GM19455 (cell line): ENCODE results near the gene YPEL2.

Experiments used
- ATAC-seq: cut with Tn5 transposase; IDR thresholded peaks from one replicate; pipeline ENCODE4 v1.9.1; 2021; ENCODE audit not compliant: unreplicated experiment

Gene YPEL2

GRCh38 chr17:59428916-59429485, 97.5 kb downstream of the YPEL2 start:
- ATAC-seq, result no peak

- no peak for ATAC-seq
Observed at GRCh38 chr17:59431601-59432000, 100.1 kb downstream of the YPEL2 start.

- no peak for ATAC-seq
Observed at GRCh38 chr17:59432657-59433056, 101.2 kb downstream of the YPEL2 start.

GRCh38 chr17:59433586-59433985, 102.1 kb downstream of the YPEL2 start:
- no peak for ATAC-seq

- ATAC-seq, result no peak
Observed at GRCh38 chr17:59434429-59434828, 103.0 kb downstream of the YPEL2 start.

GRCh38 chr17:59435238-59435637, 103.8 kb downstream of the YPEL2 start:
- no peak for ATAC-seq

GRCh38 chr17:59436900-59437299, 105.4 kb downstream of the YPEL2 start:
- ATAC-seq, result no peak

DNA sequence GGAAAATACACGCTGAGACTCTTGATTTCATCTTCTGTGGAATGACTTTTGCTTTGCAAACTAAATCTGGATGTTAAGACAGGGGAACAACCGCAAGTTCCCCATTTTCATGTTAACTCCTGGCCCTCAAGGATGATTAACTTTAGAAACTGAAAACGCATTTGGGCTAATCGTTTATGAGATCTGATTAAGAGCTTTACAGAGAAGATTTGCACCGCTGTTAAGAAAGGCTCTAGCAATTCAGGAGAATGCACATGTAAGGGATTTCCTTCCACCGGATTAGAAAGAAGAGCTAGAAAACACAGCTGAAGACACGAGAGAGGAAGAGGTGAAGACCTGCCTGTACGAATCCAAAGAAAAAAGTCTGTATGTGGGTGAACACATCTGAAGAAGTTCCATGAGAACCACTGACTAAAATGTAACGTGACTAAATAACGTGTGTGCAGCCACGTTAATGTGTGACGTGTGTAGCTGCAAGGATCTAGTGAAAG, 106.4 kb downstream of the YPEL2 start:
- no peak for ATAC-seq

GRCh38 chr17:59439262-59439661, 107.8 kb downstream of the YPEL2 start:
- ATAC-seq, result no peak

- ATAC-seq, result no peak
Observed at GRCh38 chr17:59439741-59440211, 108.3 kb downstream of the YPEL2 start.

DNA sequence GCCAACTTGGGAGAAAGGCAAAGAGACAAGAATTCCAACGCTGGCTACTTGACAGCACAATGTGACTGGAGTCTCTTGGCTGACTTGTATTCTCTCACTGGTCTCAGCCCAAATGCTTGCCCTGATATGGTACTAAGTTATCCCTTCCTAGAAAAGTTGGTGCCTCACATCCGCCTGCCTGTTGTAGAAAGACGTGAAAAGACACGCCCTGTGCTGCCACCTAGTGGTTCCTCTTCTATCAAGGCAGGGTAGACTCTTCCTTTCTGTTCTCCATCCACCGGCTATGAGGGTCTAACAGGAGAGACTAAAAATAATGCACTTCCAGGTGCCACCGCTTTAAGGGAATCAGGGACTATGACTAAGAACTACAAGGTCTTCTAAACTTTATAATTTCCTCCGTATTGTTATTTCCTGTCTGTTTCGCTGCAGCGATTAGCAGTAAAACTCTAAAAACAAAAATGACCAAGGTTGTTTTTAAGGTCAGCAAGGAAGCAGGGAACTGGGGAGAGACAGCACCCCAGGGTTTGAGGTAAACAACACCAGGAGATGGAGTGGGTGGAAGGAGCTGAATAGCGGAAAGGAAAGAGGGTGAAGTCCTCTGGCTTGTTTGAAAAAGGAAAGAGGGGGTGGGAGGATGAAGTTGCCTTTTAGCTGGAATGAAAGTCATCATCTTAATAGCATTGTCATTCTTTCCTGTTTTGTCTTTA, 109.5 kb downstream of the YPEL2 start:
- ATAC-seq, result peak; percentile 61

- ATAC-seq, result no peak
Observed at GRCh38 chr17:59441464-59442096, 110.1 kb downstream of the YPEL2 start.

DNA sequence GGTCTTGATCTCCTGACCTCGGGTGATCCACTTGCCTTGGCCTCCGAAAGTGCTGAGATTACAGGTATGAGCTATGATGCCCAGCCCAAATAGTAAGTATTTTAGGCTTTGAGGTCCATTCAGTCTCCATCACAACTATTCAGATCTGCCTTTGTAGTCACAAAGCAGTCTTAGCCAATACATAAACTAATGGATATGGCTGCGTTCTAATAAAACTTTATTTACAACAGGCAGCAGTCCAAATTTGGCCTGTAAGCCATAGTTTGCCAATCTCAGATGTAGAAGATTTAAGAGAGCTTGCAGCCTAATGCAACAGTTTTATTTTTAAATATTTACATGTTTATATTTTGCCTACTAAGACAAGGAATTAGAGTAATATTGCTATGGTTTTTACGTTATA, 111.7 kb downstream of the YPEL2 start:
- ATAC-seq, result no peak
